Measurements from ENCODE around the gene CRPPA. TPM values are rescaled to one million over a fixed set of nuclear protein-coding genes. Genes with fewer than 3 reads are reported as not detected.

Gene CRPPA
- total RNA-seq (1 to 10 TPM in 4 of 5 donors, under 1 TPM in 1; 0.49 to 2.2 (median 1.0) TPM), total RNA-seq (0.08 to 4.4 (median 1.4) reads per million in 29 experiments)
- 1.3 TPM for total RNA-seq (2013)

GRCh38 chr7:16421333-16422102, at the start of gene CRPPA:
Gene CRPPA (minus strand): TSS chr7:16421538. CDS start chr7:16421322, 216 bp downstream.
- Histone ChIP-seq H3K4me1 (ENCODE audit: control insufficient read depth in 1 of 2, extremely low read depth in 1 of 2, insufficient read depth in 2 of 2, low read length in 2 of 2) (peaks cover 12 to 14% of the 10 kb centered on the region in 2 experiments), H3K27ac (ENCODE audit: low read length) (peak within 1 kb of the TSS; percentile 92), H3K36me3 (ENCODE audit: control insufficient read depth in 2 of 2, extremely low read depth in 1 of 2, insufficient read depth in 1 of 2, low read length in 1 of 2) (no peaks in the 10 kb centered on the region), H3K27me3 (replicated peaks in 1 of 2; ENCODE audit: control insufficient read depth in 2 of 2, extremely low read depth in 1 of 2, insufficient read depth in 2 of 2, low read length in 1 of 2) (no peaks in the 10 kb centered on the region), H3K4me3 (ENCODE audit: control insufficient read depth in 1 of 2, extremely low read depth in 1 of 2, low read length in 1 of 2) (peak within 1 kb of the TSS; percentile 75 to 78), H3K9me3 (no peaks in the 10 kb centered on the region)
- Mint-ChIP-seq H3K27ac (peak within 1 kb of the TSS; percentile 70 to 90), H3K36me3 (no peaks in the 10 kb centered on the region), H3K4me3 (peak within 1 kb of the TSS; percentile 77 to 88 (median 88)), H3K4me1 (peaks cover 13 to 25% (median 16%) of the 10 kb centered on the region in 3 donors), H3K27me3 (peaks cover 0 to 21% of the 10 kb centered on the region in 2 donors), H3K9me3 (no peaks in the 10 kb centered on the region)
- ChIA-PET POLR2A (interaction anchor here (0.5 to 1.6 kb wide), 7 partner anchors 14 to 333 kb away, joined by 3 to 8 read pairs (median 4); partner anchors contain the start of gene BZW2 (in 1 of the 2)), CTCF (interaction anchor here (1.0 to 2.9 kb wide), 9 partner anchors 10 to 876 kb away, joined by 3 to 18 read pairs (median 6); partner anchors contain the start of gene AHR (in 1 of the 2))
- DNase-seq, result peak in 24 of 35 experiments; percentile 9 to 58 (median 27)
- WGBS (ENCODE audit: insufficient coverage), result 8% methylated on average over 47 of the region's 50 CpGs
- peak; percentile 25 to 50 (median 43) for ATAC-seq (replicated peaks in 1 of 4)

- ChIA-PET POLR2A (interaction anchor here in 1 of 2 donors (0.6 kb wide), 1 partner anchor 96 kb away, joined by 3 read pairs; no protein-coding TSS in a partner anchor), CTCF (interaction anchor here in 1 of 2 donors (1.2 kb wide), 1 partner anchor 99 kb away, joined by 3 read pairs; no protein-coding TSS in a partner anchor)
- Mint-ChIP-seq H3K4me3 (peak within 1 kb of the TSS in 1 of 3 donors; percentile 36), H3K27me3 (peaks cover 2 to 9% of the 10 kb centered on the region in 2 donors), H3K9me3 (no peaks in the 10 kb centered on the region), H3K36me3 (no peaks in the 10 kb centered on the region), H3K27ac (no peak within 1 kb of the TSS), H3K4me1 (peaks cover 2 to 10% (median 6%) of the 10 kb centered on the region in 3 donors)
- H3K27ac ChIP-seq (ENCODE audit: low read length), result no peak within 1 kb of the TSS
- H3K4me1 ChIP-seq (ENCODE audit: control insufficient read depth in 1 of 2, extremely low read depth in 1 of 2, insufficient read depth in 2 of 2, low read length in 2 of 2), result no peaks in the 10 kb centered on the region
- WGBS (ENCODE audit: insufficient coverage), result no CpG with 5 or more reads among the region's 10 CpGs
- H3K27me3 ChIP-seq (replicated peaks in 1 of 2; ENCODE audit: control insufficient read depth in 2 of 2, extremely low read depth in 1 of 2, insufficient read depth in 2 of 2, low read length in 1 of 2), result peaks cover 0 to 8% of the 10 kb centered on the region in 2 experiments
- DNase-seq (no peak), ATAC-seq (replicated peaks in 1 of 4) (no peak)
- H3K9me3 ChIP-seq, result no peaks in the 10 kb centered on the region
- no peaks in the 10 kb centered on the region for H3K36me3 ChIP-seq (ENCODE audit: control insufficient read depth in 2 of 2, extremely low read depth in 1 of 2, insufficient read depth in 1 of 2, low read length in 1 of 2)
- H3K4me3 ChIP-seq (ENCODE audit: control insufficient read depth in 1 of 2, extremely low read depth in 1 of 2, low read length in 1 of 2), result no peak within 1 kb of the TSS
Observed at GRCh38 chr7:16465469-16466361, 44.4 kb upstream of the CRPPA start, which contains the start of gene SOSTDC1. Gene SOSTDC1 (minus strand): TSS chr7:16465738. CDS start chr7:16465668, 70 bp downstream.

GRCh38 chr7:16463949-16464715, 42.8 kb upstream of the CRPPA start:
- Histone ChIP-seq H3K4me1 (ENCODE audit: control insufficient read depth in 1 of 2, extremely low read depth in 1 of 2, insufficient read depth in 2 of 2, low read length in 2 of 2) (no peaks in the 10 kb centered on the region), H3K36me3 (ENCODE audit: control insufficient read depth in 2 of 2, extremely low read depth in 1 of 2, insufficient read depth in 1 of 2, low read length in 1 of 2) (no peaks in the 10 kb centered on the region), H3K27ac (ENCODE audit: low read length) (no peak overlapping the region), H3K4me3 (ENCODE audit: control insufficient read depth in 1 of 2, extremely low read depth in 1 of 2, low read length in 1 of 2) (no peak overlapping the region), H3K27me3 (replicated peaks in 1 of 2; ENCODE audit: control insufficient read depth in 2 of 2, extremely low read depth in 1 of 2, insufficient read depth in 2 of 2, low read length in 1 of 2) (peaks cover 0 to 8% of the 10 kb centered on the region in 2 experiments), H3K9me3 (no peaks in the 10 kb centered on the region)
- Mint-ChIP-seq H3K4me3 (no peak overlapping the region), H3K9me3 (no peaks in the 10 kb centered on the region), H3K4me1 (peaks cover 2 to 10% (median 6%) of the 10 kb centered on the region in 3 donors), H3K36me3 (no peaks in the 10 kb centered on the region), H3K27ac (no peak overlapping the region), H3K27me3 (peaks cover 2 to 9% of the 10 kb centered on the region in 2 donors)
- ATAC-seq (replicated peaks in 1 of 4) (no peak), DNase-seq (no peak)
- ChIA-PET POLR2A (no interaction called here), CTCF (no interaction called here)
- WGBS (ENCODE audit: insufficient coverage), result 76% methylated on average over 5 of the region's 10 CpGs

GRCh38 chr7:16463520-16463919, 42.2 kb upstream of the CRPPA start:
- Histone ChIP-seq H3K9me3 (no peaks in the 10 kb centered on the region), H3K27me3 (replicated peaks in 1 of 2; ENCODE audit: control insufficient read depth in 2 of 2, extremely low read depth in 1 of 2, insufficient read depth in 2 of 2, low read length in 1 of 2) (peaks cover 0 to 8% of the 10 kb centered on the region in 2 experiments), H3K4me1 (ENCODE audit: control insufficient read depth in 1 of 2, extremely low read depth in 1 of 2, insufficient read depth in 2 of 2, low read length in 2 of 2) (no peaks in the 10 kb centered on the region), H3K36me3 (ENCODE audit: control insufficient read depth in 2 of 2, extremely low read depth in 1 of 2, insufficient read depth in 1 of 2, low read length in 1 of 2) (no peaks in the 10 kb centered on the region), H3K4me3 (ENCODE audit: control insufficient read depth in 1 of 2, extremely low read depth in 1 of 2, low read length in 1 of 2) (no peak overlapping the region), H3K27ac (ENCODE audit: low read length) (no peak overlapping the region)
- H3K9me3 Mint-ChIP-seq, result no peaks in the 10 kb centered on the region
- WGBS (ENCODE audit: insufficient coverage), result 80% methylated on average over 1 of the region's 2 CpGs
- peaks cover 2 to 9% of the 10 kb centered on the region in 2 donors for H3K27me3 Mint-ChIP-seq
- no peak overlapping the region for H3K4me3 Mint-ChIP-seq
- ChIA-PET POLR2A (no interaction called here), CTCF (no interaction called here)
- no peak overlapping the region for H3K27ac Mint-ChIP-seq
- peaks cover 2 to 10% (median 6%) of the 10 kb centered on the region in 3 donors for H3K4me1 Mint-ChIP-seq
- no peaks in the 10 kb centered on the region for H3K36me3 Mint-ChIP-seq
- no peak for ATAC-seq (replicated peaks in 1 of 4)
- DNase-seq, result no peak

GRCh38 chr7:16462431-16462889, 41.1 kb upstream of the CRPPA start:
- 99% methylated on average over 6 of the region's 7 CpGs for WGBS (ENCODE audit: insufficient coverage)
- CTCF ChIA-PET, result interaction anchor here in 1 of 2 donors (0.9 kb wide), 1 partner anchor 102 kb away, joined by 3 read pairs; no protein-coding TSS in a partner anchor

More at GRCh38 chr7:16462431-16462889, 41.1 kb upstream of the CRPPA start:
- Histone ChIP-seq H3K9me3 (no peaks in the 10 kb centered on the region), H3K4me1 (ENCODE audit: control insufficient read depth in 1 of 2, extremely low read depth in 1 of 2, insufficient read depth in 2 of 2, low read length in 2 of 2) (no peaks in the 10 kb centered on the region), H3K27me3 (replicated peaks in 1 of 2; ENCODE audit: control insufficient read depth in 2 of 2, extremely low read depth in 1 of 2, insufficient read depth in 2 of 2, low read length in 1 of 2) (peaks cover 0 to 5% of the 10 kb centered on the region in 2 experiments), H3K36me3 (ENCODE audit: control insufficient read depth in 2 of 2, extremely low read depth in 1 of 2, insufficient read depth in 1 of 2, low read length in 1 of 2) (no peaks in the 10 kb centered on the region), H3K4me3 (ENCODE audit: control insufficient read depth in 1 of 2, extremely low read depth in 1 of 2, low read length in 1 of 2) (no peak overlapping the region), H3K27ac (ENCODE audit: low read length) (no peak overlapping the region)
- Mint-ChIP-seq H3K4me1 (peaks cover 2 to 10% (median 6%) of the 10 kb centered on the region in 3 donors), H3K4me3 (no peak overlapping the region), H3K27me3 (peaks cover 0 to 9% of the 10 kb centered on the region in 2 donors), H3K9me3 (no peaks in the 10 kb centered on the region), H3K27ac (no peak overlapping the region), H3K36me3 (no peaks in the 10 kb centered on the region)
- ATAC-seq (replicated peaks in 1 of 4), result no peak
- DNase-seq, result no peak
- POLR2A ChIA-PET, result no interaction called here
